Natural killer cell (primary cell): ENCODE results near the gene ALDOB. TPM values are rescaled to one million over a fixed set of nuclear protein-coding genes. Genes with fewer than 3 reads are reported as not detected.

Experiments
- ATAC-seq, 3 donors: fragments of 150-1000 bp in 2 of 3; fragments of 200-7000 bp in 1 of 3; cut with Tn5 transposase; 1 replicate in 1 of 3; 2 replicates in 2 of 3; pipeline ENCODE4 v1.10.0; 2021; ENCODE audit warnings: mild to moderate bottlenecking in 2 of 3, moderate library complexity in 2 of 3
- DNase-seq, 2 donors: peaks; one replicate each; pipeline versions ENCODE4 v3.0.0 to v3.0.0-alpha.2; 2013 to 2021; ENCODE audit warnings: mixed read lengths in 1 of 2
- H3K27ac ChIP-seq: one replicate; pipeline ENCODE4 v1.5.1; 2013; ENCODE audit warnings: mild to moderate bottlenecking, low read length
- H3K27me3 ChIP-seq: one replicate; pipeline ENCODE4 v1.6.1; 2013; ENCODE audit warnings: low read length; ENCODE audit not compliant: control insufficient read depth, insufficient read depth
- H3K36me3 ChIP-seq: one replicate; pipeline ENCODE4 v1.6.1; 2013; ENCODE audit warnings: low read length; ENCODE audit not compliant: control insufficient read depth, insufficient read depth
- H3K4me1 ChIP-seq: one replicate; pipeline ENCODE4 v1.6.1; 2013; ENCODE audit warnings: low read length; ENCODE audit not compliant: control insufficient read depth, insufficient read depth
- H3K4me3 ChIP-seq: one replicate; pipeline ENCODE4 v1.5.1; 2013; ENCODE audit warnings: low read length
- H3K9me3 ChIP-seq: one replicate; pipeline ENCODE4 v1.6.1; 2013; ENCODE audit warnings: low read length; ENCODE audit not compliant: control insufficient read depth, insufficient read depth
- H3K27ac Mint-ChIP-seq, 2 donors: one replicate each; pipeline ENCODE4 v1.8.0; 2022; ENCODE audit warnings: mild to moderate bottlenecking in 2 of 2, mixed read lengths in 2 of 2, moderate library complexity in 1 of 2
- H3K27me3 Mint-ChIP-seq, 2 donors: one replicate each; pipeline ENCODE4 v1.8.0; 2022; ENCODE audit warnings: low read depth in 2 of 2, mixed read lengths in 2 of 2
- H3K36me3 Mint-ChIP-seq: one replicate; pipeline ENCODE4 v1.8.0; 2022; ENCODE audit warnings: mixed read lengths
- H3K4me1 Mint-ChIP-seq, 2 donors: one replicate each; pipeline ENCODE4 v1.8.0; 2022; ENCODE audit warnings: mixed read lengths in 2 of 2
- H3K4me3 Mint-ChIP-seq: one replicate; pipeline ENCODE4 v1.8.0; 2022; ENCODE audit warnings: mild to moderate bottlenecking, moderate library complexity, mixed read lengths
- H3K9me3 Mint-ChIP-seq, 2 donors: one replicate each; pipeline ENCODE4 v1.8.0; 2022; ENCODE audit warnings: mixed read lengths in 2 of 2
- CTCF ChIP-seq: fragments of 200-600 bp; IDR thresholded peaks from one replicate; pipeline ENCODE4 v1.8.0; 2022; ENCODE audit warnings: antibody characterized with exemption
- WGBS: methylation state at CpG from one replicate; pipeline ENCODE4 v1.1.7; 2013; ENCODE audit warnings: missing lambda C conversion rate; ENCODE audit not compliant: insufficient coverage; 5-methylcytosine and 5-hydroxymethylcytosine counted together
- intact Hi-C: fragments of 100-400 bp; cut with micrococcal nuclease; formaldehyde crosslinking; loops from one replicate; pipeline ENCODE4 v1.14.2; 2022
- total RNA-seq, 4 donors: library from RNA; stranded (reverse); fragments of 120-200 nt in 1 of 4; gene quantifications; one replicate each; pipeline versions ENCODE4 v1.2.3 to v1.2.4, GENCODE V29; 2013 to 2022

The ALDOB gene
- total RNA-seq, 3 donors from 2014 or later (not counting 1 experiment from before 2014, with no cell fraction given) = not detected

GRCh38 chr9:101434998-101435397, 576 bp downstream of the ALDOB start:
- Mint-ChIP-seq H3K36me3 (no peaks in the 10 kb centered on the region), H3K27me3 (peaks cover 11 to 19% of the 10 kb centered on the region in 2 donors), H3K4me1 (no peaks in the 10 kb centered on the region), H3K9me3 (no peaks in the 10 kb centered on the region), H3K27ac (no peak overlapping the region), H3K4me3 (no peak overlapping the region)
- H3K27me3 ChIP-seq = no peaks in the 10 kb centered on the region
- DNase-seq (no peak), ATAC-seq (no peak)
- no peak overlapping the region for H3K4me3 ChIP-seq
- intact Hi-C loops = no loop called here
- 80% methylated on average over 2 of the region's 3 CpGs for WGBS
- no peaks in the 10 kb centered on the region for H3K4me1 ChIP-seq
- H3K9me3 ChIP-seq = no peaks in the 10 kb centered on the region
- H3K27ac ChIP-seq = no peak overlapping the region
- H3K36me3 ChIP-seq = no peaks in the 10 kb centered on the region
- no peak for TF ChIP-seq CTCF

GRCh38 chr9:101433229-101433628, 2.3 kb downstream of the ALDOB start:
- Mint-ChIP-seq H3K27me3 (peaks cover 7 to 13% of the 10 kb centered on the region in 2 donors), H3K27ac (no peak overlapping the region), H3K4me1 (no peaks in the 10 kb centered on the region), H3K36me3 (no peaks in the 10 kb centered on the region), H3K4me3 (no peak overlapping the region), H3K9me3 (peaks cover 0 to 3% of the 10 kb centered on the region in 2 donors)
- H3K27ac ChIP-seq = no peak overlapping the region
- H3K4me1 ChIP-seq = no peaks in the 10 kb centered on the region
- no peak overlapping the region for H3K4me3 ChIP-seq
- intact Hi-C loops = no loop called here
- ATAC-seq (no peak), DNase-seq (no peak)
- no peaks in the 10 kb centered on the region for H3K27me3 ChIP-seq
- no peaks in the 10 kb centered on the region for H3K9me3 ChIP-seq
- no peak for TF ChIP-seq CTCF
- WGBS = 79% methylated on average over 2 of the region's 3 CpGs
- no peaks in the 10 kb centered on the region for H3K36me3 ChIP-seq

GRCh38 chr9:101432740-101433139, 2.8 kb downstream of the ALDOB start:
- H3K9me3 Mint-ChIP-seq = peaks cover 0 to 3% of the 10 kb centered on the region in 2 donors

More at GRCh38 chr9:101432740-101433139, 2.8 kb downstream of the ALDOB start:
- Mint-ChIP-seq H3K4me1 (no peaks in the 10 kb centered on the region), H3K4me3 (no peak overlapping the region), H3K27ac (no peak overlapping the region), H3K36me3 (no peaks in the 10 kb centered on the region), H3K27me3 (peaks cover 7 to 13% of the 10 kb centered on the region in 2 donors)
- H3K9me3 ChIP-seq = no peaks in the 10 kb centered on the region
- TF ChIP-seq CTCF = no peak
- 83% methylated on average over 1 of the region's 1 CpG for WGBS
- H3K27me3 ChIP-seq = no peaks in the 10 kb centered on the region
- ATAC-seq = no peak
- no peak for DNase-seq
- H3K4me1 ChIP-seq = no peaks in the 10 kb centered on the region
- H3K36me3 ChIP-seq = no peaks in the 10 kb centered on the region
- intact Hi-C loops = no loop called here
- no peak overlapping the region for H3K27ac ChIP-seq
- no peak overlapping the region for H3K4me3 ChIP-seq
